CD4-positive, alpha-beta T cell treated with Interferon alpha-2 for 1 hour (primary cell): ENCODE measurements around the gene IPP.
A peak's percentile ranks its signal among the peaks of the same experiment; 100 is the strongest.
"Not testable (repeated sequence)": the region's sequence is repeated elsewhere in the genome, so short reads cannot be mapped to it uniquely, and the experiment has no call there.

Source experiments
- DNase-seq, 2 donors: peaks; one replicate each; pipeline ENCODE4 v3.0.0-alpha.2; 2020 to 2022

Gene IPP

DNA sequence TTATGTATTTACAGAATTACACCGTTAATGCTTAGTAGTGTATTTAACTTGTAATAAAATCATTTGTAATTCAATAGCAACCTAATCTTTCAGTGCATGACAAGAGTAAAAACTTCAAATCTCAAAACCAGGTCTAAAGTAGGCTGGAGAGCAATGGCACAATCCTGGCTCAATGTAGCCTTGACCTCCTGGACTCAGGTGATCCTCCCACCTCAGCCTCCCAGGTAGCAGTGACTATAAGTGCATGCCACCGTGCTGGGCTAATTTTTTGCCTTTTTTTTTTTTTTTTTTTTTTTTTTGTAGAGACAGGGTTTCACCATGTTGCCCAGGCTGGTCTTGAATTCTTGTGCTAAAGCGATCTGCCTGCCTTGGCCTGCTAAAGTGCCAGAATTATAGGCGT is 11.3 kb downstream of the IPP start:
- no peak for DNase-seq

- no peak for DNase-seq
Measured at GRCh38 chr1:45730780-45731319, 19.6 kb downstream of the IPP start.

DNA sequence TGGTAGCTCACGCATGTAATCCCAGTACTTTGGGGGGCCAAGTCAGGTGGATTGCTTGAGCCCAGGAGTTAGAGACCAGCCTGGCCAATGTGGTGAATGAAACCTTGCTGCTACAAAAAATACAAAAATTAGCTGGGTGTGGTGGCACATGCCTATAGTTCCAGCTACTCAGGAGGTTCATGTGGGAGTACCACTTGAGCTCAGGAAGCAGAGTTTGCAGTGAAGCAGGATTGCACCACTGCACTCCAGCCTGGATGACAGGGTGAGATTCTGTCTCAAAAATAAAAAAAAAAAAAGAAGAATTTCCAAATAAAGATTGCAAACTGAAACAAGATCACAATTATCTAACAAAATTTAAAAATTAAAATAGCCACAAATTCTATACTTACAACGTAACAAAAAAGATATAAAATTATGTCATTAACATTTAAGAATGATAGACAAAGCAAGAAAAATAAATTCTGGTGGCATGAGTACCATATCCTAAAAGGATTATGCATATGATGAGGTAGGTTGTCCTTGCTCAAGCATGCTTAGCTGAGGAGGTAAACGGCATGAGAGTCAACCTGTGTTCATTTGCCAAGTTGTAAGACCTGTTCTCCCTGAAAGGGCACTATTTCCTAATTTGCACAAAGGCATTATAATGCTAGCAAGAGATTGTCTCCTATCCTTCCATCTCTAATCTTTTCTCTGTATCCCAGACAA is 20.2 kb downstream of the IPP start:
- DNase-seq: no peak

DNA sequence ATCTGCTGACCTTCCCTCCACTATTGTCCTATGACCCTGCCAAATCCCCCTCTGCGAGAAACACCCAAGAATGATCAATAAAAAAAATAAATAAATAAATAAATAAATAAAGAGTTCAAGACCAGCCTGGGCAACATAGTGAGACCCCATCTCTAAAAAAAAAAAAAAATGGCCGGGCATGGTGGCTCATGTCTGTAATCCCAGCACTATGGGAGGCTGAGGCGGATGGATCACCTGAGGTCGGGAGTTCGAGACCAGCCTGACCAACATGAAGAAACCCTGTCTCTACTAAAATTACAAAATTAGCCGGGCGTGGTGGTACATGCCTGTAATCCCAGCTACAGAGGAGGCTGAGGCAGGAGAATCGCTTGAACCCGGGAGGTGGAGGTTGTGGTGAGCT is 24.4 kb downstream of the IPP start:
- not testable (repeated sequence) for DNase-seq

DNA sequence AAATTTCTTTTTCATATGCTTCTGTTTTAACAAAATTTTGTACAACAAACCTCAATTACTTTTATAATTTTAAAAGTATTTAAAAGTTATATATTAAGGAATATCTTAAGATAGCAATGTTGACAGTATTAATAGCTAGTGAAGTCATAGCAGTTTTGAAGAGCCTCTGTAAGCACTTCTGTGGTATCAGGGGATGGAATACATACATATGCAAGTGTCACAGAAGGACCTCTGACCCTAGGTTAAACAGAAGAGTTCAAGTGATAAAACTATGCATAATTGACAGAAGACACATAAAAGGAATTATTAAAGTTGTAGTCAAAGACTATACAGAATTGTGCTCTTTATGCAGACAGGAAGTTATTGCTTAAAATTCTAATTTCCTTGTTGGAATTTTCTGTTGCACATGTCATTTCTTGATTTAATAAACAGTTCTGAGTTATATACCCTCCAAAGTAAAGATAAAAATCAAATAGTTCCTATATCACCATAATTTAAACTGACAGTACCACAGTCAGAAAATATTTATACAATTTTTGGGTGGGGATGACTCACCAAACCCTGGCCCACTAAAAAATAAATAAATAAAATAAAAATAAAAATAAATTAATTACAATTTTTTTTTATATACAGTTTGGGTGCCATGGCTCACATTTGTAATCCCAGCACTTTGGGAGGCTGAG is 27.1 kb downstream of the IPP start:
- DNase-seq: no peak

GRCh38 chr1:45722809-45723208 is 27.6 kb downstream of the IPP start:
- DNase-seq: no peak

- no peak for DNase-seq
Measured at GRCh38 chr1:45721207-45721606, 29.2 kb downstream of the IPP start.

DNA sequence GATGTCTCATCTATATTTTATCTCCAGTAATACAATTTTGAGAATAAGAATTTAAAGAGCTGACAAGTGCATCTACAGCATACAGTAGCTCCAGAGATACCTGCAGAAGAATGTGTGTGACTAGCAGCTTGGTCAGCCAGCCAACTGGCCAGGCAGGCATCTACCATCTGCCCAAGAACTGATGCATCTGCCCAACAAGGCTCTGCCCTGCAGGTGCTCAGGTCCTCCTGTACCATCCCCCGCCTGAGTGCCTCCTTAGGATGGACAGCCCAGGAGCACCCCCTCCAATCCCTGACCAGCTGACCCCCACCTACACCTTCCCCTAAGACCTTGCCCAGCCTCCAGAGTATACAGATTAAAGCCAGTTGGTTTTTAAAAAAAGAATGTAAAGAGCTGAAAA is 32.2 kb downstream of the IPP start:
- no peak for DNase-seq

DNA sequence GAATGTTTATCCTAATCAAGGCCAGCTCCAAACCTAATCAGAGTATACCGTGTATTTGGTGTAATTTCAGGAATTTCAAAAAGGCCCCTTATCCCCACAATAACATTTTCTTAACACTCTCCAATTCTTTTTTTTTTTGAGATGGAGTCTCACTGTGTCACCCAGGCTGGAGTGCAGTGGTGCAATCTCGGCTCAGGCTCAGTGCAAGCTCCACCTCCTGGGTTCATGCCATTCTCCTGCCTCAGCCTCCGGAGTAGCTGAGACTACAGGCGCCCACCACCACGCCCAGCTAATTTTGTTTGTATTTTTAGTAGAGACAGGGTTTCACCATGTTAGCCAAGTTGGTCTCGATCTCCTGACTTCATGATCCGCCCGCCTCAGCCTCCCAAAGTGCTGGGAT is 33.1 kb downstream of the IPP start:
- DNase-seq: not testable (repeated sequence)

DNA sequence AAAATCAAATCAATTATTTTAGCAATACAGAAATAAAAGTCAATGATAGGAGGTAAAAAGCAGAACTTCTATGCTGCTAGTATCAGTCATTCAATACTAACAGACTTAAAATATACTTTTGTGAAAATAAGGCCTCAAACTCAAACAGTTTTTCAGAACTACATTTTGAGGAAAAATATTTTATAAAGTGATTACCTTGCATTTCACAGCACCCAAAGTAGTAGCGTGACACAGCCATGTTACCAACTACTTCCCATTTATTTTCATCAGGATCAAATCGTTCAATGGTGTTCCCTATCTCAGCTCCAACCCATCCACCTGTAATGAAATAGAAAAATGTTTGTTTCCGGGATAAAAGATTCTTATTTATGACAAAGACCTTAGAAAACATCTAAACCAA is 33.8 kb downstream of the IPP start:
- DNase-seq: no peak

- no peak for DNase-seq
Measured at GRCh38 chr1:45713711-45714110, 36.7 kb downstream of the IPP start.

DNA sequence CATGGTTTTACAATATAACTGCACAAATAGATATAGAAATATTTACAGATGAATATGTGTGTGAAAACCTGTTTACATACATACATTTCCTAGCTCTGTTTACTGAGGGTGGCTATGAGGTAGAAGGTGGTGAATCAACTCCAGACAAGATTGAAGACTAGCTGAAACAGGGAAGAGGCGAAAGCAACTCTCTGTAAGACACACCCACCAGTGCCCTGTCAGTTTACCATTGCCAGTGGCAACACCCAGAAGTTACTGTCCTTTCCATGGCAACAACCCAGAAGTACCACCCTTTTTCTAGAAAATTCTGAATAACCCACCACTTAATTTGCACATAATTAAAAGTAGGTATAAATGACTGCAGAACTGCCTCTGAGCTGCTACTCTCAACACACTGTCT is 45.8 kb downstream of the IPP start:
- DNase-seq: no peak

DNA sequence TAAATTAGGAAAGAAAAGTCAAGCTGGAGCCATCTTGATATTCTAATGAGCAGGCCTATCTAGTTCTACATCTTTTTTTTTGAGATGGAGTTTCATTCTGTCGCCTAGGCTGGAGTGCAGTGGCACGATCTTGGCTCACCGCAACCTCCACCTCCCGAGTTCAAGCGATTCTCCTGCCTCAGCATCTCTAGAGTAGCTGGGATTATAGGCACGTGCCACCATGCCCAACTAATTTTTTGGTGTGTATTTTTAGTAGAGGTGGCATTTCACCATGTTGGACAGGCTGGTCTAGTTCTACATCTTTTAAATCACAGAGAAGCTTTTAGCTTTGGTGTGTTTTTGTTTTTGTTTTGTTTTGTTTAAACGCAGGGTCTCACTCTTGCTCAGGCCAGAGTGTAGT is 55.6 kb downstream of the IPP start:
- no peak for DNase-seq

DNA sequence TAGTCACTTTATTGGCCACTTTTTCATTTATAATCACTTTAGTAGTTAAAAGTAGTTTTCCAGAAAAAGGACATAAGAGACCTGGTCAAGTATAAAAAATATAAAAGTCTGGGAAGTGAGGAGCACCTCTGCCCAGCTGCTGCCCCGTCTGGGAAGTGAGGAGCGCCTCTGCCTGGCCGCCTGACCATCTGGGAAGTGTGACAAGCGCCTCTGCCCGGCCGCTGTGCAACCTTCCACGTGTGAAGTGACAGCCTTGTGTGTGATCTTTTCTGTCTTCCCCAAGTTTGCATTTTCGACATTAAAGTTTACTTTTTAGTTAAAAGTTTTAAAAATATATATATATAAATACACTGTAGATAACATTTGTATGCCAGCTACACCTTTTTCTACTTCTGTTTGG is 56.6 kb downstream of the IPP start:
- DNase-seq: not testable (repeated sequence)

- peak; percentile 83 to 91 for DNase-seq
Measured at GRCh38 chr1:45687754-45688740, 62.4 kb downstream of the IPP start, which contains the start of gene TMEM69. Gene TMEM69 (plus strand): TSS chr1:45688181. CDS start chr1:45691069, 2,888 bp downstream.

DNA sequence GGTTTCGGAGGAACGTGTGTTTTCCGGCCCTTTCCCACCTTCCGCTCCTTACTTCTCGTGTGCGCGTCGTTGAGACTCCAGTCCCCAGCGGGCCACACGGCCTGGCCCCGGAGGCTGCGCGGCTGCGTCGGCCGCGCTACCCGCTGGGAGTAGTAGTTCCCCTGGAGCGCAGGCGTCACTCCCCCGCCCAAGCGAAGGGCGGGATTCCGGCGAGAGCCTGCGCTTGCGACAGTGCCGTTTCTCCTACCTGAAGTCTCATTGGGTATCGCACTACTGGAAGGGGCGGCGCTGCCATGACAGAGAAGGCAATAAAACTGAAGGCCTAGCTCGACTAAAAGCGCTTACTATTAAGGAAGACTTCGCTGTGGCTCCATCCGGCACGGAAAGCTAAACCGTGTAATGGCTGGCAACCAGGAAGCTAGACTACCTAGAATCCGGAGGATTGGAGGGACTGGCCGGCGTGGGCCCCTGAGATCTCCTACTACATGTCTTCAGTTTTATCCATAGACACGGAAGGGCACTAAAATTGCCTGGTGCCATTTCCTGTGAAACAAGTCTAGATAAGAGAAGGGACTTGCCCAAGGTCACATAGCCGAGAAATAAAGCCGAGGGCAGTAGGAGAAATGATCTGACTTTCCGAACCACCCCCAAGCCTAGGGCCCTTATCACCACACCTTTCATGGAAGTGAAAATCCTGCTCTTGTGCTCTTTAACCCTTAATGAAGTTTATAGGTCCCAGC is 63.3 kb downstream of the IPP start:
- DNase-seq: peak; percentile 99

DNA sequence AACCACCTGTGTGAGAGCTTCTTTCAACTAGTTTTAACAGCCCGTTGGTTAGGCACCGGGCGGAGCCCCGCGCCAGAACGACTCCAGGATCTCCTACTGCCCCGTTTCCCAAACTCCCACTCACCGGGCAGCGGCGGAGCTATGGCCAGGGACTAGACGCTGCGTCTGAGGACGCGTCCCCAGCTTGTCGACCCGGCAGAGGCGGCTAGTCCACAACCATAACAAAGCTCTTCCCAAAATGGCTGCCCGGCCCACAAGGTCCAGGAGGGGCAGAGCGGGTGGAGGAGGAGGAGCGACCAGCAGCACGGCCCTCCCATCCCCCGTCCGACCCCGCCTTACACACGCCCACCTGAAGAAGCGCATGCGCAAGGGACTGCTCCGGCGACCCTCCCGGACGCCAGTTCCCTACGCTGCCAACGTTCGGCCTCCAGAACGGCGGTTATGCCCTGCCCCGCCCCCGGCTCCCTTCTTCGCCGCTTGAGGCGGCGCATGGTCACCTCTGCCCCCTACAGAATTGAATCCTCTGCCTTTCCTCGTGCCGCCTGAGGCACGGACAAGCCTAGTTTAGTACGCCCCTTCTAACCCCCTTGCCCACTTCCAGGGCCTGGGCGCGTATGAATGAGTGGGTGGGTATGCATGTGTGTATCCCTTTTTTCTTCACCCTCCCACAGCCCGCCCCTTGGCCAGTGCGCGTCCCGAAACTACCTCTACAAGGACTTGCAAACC is 64.0 kb downstream of the IPP start, which contains the start of gene GPBP1L1:
Gene GPBP1L1 (minus strand): TSS at position 246 of the 726 bp plus-strand sequence. CDS start 27,446 bp downstream, outside the sequence.
- DNase-seq: peak; percentile 97 to 98

DNA sequence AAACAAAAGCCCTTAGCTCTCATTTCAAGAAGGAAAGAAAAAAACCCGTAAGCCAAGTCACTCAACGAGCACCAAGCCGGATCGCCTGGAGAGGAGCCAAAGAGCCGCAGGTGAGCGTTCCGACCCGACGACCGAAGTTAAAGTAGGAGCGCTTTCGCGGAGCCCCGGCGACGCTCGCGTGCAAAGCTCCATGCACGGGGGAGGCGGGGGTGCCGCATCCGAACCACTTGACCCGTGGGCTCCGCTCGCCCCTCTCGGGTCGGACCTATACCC is 64.5 kb downstream of the IPP start:
- peak; percentile 50 to 67 for DNase-seq

DNA sequence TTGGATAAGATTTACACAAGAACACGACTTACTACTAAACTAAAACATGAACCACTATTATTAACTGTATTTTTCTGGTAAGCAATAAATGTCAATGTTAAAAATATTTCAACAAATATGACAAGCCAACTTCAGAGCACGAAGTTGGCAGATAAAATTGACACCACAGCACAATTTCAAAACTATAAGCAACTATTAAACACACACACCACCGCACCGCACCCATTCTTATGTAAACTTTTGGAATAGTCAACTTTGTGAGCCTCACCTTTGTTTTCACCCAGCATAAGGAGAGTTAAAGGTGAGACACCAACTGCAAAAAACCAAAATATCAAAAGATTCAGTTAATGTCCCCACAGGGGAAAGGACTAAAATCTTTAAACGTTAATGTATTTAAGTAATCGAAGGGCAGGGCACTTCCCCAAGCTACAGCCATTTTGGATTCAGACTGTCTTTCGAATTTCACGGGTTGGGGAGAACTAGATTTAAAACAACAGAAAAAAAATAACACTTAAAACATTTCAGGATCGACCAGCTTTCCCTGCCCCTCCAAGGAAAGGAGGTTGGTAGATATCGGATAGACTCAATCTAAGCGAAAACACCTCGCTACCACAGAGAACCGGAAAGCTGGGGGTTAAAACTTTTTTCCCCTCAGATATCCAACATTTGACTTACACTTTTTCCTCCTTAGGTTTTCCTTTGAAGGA is 65.0 kb downstream of the IPP start:
- DNase-seq: peak in 1 of 2 donors; percentile 28

GRCh38 chr1:45684402-45684801 is 66.1 kb downstream of the IPP start:
- no peak for DNase-seq

DNA sequence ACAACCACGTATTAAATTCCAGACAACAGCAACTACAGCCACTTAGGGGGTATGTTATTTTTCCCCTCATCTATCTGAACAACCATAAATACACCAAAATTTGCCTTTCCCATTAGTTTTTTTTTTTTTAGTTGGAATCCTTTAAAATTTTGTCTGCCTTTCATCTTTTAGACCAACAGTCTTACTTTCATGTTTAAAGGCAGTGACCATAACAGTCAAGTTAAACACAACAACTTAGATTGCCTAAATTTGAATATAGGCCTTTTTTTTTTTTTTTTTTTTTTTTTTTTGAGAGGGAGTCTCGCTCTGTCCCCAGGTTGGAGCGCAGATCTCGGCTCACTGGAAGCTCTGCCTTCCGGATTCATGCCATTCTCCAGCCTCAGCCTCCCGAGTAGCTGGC is 67.5 kb downstream of the IPP start:
- DNase-seq: no peak
